Measurements from ENCODE around the gene DNAH7.
"Not testable (repeated sequence)": the region's sequence is repeated elsewhere in the genome, so short reads cannot be mapped to it uniquely, and the experiment has no call there.

Gene DNAH7

DNA sequence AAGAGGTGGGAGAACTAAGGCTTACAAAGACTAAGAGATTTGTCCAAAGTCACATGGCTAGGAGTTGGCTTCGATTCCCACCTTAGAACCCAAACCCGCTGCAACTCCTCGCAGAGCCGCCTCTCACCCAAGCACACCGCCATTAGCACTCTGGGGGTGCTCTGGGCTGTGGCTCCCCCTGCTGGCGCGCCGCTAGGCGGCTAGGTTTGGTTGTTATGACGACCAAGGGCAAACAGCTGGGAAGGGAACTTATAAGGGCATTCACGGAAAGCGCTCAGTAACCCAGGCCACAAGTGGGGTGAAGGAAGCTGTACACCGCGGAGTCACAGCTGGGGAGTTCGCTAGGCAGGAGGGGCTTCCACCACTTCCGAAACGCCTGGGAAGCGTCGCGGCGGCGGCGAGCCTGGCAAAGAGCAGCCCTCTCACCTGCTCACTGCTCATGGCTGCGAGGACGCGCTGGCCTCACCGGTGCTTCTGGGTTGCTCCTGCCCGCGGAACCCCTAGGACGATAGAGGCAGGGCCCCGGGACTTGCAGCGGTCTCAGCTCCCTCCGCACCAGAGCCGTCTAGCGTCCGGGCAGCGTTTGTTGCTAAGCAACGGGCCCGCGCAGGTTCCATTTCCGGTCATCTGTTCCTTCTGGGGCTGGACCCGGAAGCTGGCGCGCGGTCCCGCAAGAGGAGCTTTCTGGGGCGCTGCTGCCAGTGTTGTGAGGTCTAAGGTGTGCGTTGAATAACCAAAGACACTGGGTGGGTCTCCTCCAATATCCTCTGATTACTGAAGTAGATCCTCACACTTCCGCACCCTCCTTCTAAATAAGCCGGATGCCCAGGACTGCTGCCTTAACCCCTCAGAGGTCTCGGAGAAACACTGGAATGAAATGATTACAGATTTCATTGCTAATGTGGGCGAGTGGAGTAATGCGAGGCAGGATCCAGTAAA lies at the start of gene DNAH7:
TSS of gene DNAH7 (minus strand) at position 567 of the 939 bp plus-strand sequence. CDS start at position 441, 126 bp downstream.
- peak; percentile 91 for DNase-seq

DNA sequence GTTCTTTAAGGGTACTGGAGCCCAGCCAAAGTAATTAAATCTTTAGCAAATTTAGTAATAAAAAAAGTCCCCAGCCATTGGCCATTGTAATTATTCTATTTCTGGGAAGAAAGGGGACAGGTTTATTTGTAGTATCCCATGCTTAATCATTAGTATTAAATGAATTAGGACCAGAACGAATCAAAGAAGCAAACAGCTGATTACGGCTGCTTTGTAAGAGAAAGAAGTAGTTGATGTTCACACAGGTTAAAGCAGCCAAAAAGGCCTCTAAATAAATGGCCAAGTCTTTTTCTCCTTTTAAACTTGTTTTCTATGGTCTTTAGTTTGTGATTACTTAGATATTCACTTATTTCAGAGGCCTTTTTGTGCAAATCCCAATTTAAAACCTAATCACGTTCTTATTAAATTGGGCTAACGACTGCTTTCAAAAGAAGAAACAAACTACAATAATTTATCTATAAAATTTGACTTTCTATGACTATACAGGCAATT lies 48.6 kb upstream of the DNAH7 start:
- peak; percentile 26 for DNase-seq

- peak; percentile 54 for DNase-seq
Measured at GRCh38 chr2:196113061-196113974, 44.7 kb upstream of the DNAH7 start.

DNA sequence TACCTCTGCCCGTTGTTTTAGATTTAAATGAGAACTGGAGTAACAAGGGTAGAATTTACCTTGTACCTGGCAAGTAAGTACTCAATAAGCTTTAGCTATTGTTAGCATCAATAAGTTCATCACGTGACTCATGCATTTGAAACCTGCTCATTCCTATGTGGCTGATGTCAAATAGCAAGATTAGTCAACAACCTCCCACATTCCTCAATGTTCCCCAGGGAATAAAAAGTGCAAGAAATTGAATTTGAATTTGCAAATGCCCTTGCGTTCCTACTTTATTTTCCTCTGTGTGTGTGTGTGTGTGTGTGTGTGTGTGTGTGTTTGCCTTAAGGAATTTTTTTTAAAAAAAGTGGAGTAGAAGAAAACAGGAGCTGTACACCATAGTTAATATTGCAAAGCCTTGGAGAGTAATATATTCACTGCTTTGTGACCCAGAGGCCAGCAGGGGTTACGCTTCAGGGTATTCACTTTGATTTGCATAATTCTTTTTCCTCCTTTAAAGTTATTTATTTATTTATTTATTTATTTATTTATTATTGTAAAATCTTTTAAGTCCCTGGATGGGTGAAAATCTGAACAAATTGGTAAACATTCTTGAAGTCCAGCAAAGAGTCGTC lies 43.9 kb upstream of the DNAH7 start:
- DNase-seq = no peak

DNA sequence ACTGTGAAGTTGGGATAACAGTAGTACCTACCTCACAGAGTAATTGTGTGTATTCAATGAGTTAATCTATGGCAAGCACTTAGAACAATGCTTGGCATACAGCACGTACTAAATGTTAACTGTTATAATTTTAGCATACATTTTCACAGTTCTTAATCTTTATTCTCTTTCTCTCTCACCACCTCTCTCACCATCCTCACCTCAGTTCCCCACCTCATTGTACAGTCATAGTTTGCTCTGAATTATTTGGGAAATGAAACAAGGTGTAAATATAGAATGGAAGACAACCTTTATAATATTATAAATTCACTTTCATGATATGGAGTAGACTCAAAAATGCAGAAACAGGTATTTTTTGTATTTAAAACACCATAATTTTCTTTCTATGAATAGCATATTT lies 40.0 kb upstream of the DNAH7 start:
- no peak for DNase-seq

DNA sequence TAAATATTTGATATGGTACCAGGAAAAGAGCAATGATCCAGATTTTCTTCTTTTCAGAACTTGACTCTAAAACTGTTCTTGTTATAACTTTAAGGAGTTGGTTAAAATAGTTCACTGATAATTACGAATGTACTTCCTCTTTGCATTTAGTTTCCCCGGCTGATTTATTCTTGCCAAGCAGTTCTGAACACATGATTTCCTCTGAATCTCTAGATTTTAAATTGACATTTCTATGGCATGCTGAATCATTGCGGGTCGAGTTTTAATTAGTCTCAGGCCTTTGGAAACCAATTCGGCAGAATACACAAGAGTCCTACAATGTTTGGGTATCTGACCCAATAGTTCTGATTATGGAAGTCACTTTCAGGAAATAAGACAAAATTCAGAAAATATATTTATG lies 37.3 kb upstream of the DNAH7 start:
- no peak for DNase-seq

DNA sequence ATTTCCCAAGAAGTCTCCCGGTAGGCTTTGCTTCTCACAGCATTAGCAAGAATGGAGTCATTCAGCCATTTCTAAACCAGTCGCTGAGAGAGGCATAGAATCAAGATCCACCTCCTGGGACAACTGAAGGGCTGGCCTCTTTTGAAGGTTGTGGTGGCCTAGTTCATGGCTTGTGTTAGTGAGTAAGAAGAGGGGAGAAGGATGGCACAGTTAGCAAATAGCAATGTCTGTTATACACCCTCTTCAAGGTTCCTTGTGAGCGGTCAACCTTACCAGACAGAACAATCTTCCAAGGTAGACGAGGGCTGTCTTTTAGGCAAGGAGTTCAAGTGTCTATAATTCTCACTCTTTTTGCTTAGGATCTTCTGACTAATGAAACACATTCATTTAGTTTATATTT lies 35.4 kb upstream of the DNAH7 start:
- no peak for DNase-seq

- DNase-seq = no peak
Measured at GRCh38 chr2:196103626-196104025, 35.0 kb upstream of the DNAH7 start.

DNA sequence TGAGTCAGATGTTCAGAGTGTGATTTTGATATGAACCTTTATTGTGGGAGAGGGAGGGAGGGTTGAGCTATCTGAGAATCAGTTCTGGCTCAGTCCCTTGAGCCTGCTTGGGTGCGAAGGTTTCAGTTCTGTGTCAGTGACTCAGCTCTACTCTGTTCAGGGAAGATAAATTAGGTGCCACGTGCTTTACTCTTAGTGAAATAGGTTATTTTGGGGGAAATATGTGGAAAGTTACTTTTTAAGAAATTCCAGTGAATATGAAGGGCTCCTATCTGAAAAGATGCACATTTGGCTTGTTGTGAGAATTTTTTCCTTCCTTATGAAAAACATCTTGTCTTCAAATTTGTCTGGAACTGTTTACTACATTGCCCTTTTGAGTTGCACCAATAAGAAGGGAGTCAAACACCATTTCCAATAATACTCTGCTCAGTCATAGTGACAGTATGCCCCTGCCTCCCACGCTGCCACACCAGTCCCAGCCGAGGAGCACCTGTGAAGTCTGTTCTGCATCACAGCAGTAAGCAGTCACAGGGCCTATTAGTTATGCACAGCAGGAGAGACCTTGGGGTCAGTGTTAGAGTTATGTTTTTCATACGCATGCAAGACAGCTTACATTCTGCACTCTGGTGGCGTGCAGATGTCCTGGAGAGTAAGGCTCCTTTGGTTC lies 32.8 kb upstream of the DNAH7 start:
- no peak for DNase-seq

DNA sequence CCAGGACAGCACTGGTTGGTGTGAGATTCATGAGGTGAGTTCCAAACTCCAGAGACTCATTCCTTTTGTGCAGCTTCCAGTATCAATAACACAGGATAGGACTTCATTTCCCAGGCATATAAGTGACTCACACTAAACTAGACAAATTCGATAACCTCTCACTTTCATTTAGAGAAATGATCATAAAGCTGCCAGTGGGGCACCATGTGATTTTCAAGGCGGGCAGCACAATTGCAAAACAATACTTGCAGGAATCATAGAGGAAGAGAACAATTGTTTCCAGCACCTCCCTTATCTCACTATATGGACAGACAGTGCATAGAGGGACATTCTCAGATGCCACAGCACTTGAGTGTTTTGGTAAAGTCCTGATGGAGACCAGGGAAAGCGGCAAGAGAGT lies 31.3 kb upstream of the DNAH7 start:
- no peak for DNase-seq

GRCh38 chr2:196097864-196098660 lies 29.4 kb upstream of the DNAH7 start:
- DNase-seq = no peak

DNA sequence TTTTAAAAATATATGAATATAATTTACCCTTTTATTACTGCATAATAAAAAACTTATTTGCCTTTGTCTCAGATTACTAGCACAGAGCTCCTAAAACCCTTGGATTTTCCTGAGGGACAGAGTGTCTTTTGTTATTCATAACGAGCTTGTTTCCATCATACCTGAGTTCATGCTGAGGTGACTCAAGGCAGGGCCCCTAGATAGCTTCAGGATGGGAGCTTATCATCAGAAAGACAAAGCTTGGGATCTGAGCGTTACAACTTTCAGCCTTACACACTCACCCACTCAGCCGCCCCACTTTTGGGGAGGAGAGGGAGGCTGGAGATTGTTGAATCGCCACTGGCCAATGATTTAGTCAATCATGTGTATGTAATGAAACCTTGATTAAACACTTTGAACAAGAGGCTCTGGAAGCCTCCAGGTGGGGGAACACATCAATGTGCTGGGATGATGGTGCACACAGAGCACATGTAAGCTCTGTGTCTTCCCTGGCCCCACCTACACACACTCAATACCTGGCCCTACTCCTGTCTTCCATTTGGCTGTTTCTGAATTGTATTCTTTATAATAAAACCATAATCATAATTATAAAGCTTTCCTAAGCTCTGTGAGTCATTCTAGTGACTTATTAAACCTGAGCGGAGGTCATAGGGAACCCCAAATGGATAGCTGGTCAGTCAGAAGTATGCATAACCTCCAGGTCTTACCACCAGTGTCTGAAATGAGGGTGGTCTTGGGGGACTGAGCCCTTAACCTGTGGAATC lies 28.5 kb upstream of the DNAH7 start:
- DNase-seq = no peak

DNA sequence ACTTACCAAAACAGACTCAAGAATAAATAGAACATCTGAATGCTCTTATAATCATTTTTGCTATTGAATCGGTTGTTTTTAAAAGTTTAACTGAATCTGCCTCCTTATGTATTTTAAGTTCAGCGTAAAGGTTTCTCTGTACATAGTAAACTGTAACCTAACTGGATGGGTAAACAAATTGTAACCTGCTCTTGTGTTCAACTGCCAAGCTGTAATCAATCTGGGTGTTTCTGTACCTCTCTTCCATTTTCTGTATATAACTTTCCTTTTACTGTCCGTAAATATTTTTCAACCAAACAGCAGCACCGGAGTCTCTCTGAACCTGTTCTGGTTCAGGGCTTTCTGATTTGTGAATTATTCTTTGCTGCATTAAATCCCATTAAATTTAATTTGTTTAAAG lies 27.6 kb upstream of the DNAH7 start:
- DNase-seq = no peak

- DNase-seq = not testable (repeated sequence)
Measured at GRCh38 chr2:196089448-196089847, 20.8 kb upstream of the DNAH7 start.

DNA sequence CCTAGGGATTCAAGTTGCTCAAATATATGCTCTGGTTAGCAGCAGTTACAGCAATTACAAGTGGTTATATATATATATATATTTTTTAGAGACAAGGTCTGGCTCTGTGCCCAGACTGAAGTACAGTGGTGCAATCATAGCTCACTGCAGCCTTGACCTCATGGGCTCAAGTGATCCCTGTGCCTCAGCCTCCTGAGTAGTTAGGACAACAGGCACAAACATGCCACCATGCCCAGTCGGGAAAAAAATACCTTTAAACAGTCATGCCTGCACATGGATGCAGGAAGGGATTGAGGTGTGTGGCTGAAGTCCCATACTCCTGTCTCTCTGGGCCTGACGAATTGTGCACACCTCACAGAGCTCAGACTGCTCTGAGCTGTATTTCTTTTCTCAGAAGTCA lies 19.6 kb upstream of the DNAH7 start:
- DNase-seq = no peak

GRCh38 chr2:196086517-196087368 lies 18.1 kb upstream of the DNAH7 start:
- no peak for DNase-seq

- DNase-seq = no peak
Measured at GRCh38 chr2:196083601-196084000, 15.0 kb upstream of the DNAH7 start.

- DNase-seq = no peak
Measured at GRCh38 chr2:196080526-196080925, 11.9 kb upstream of the DNAH7 start.

DNA sequence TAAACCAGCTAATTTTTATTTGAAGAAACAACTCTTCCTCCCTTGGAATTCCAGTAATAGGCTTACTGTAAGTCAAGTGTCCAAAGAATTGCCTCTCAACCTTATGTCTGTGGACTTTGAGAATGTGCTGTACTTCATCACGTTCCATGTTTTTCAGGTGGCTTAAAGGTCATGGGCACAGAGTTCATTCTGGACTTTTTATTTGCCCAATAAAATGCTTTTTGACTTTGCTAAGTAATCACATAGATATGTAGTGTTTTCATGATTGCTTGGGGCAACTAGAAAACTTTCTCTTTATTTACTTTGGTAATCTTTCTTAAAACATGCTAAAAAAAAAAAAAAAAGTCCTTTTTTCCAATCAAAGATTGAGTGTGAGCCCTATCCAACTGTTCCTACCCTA lies 10.4 kb upstream of the DNAH7 start:
- no peak for DNase-seq

DNA sequence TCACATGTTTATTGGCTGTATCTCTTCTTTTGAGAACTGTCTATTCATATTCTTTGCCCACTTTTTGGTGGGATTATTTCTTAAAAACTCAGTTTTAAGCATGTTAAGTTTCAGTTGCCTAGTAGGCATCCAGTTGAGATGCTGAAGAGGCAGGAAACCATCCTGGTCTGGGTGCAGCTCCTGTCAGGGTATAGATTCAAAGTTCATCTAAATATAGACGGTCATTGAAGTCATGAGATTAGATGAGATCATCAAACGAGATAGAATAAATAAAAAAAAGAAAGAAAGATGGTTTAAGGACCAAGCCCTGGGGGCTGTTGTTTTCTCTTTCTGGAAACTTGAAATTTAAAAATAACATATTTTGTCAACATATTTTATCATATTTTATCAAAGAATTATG lies 9.2 kb upstream of the DNAH7 start:
- DNase-seq = no peak

Data from midbrain (tissue), 1 donor.